Nucleus accumbens (tissue), 56 donors: ENCODE data around the gene KCNQ1OT1.

Experiments
- DNase-seq, 56 donors: peaks; one replicate each; lab custom pipeline; 2025; lab: John Stamatoyannopoulos, UW

Gene KCNQ1OT1

GRCh38 chr11:2689651-2690575 is 9.9 kb downstream of the KCNQ1OT1 start:
- no peak for DNase-seq

- no peak for DNase-seq
Observed at GRCh38 chr11:2688381-2689231, 11.2 kb downstream of the KCNQ1OT1 start.

GRCh38 chr11:2687782-2688191 is 12.0 kb downstream of the KCNQ1OT1 start:
- no peak for DNase-seq

GRCh38 chr11:2687223-2687530 is 12.6 kb downstream of the KCNQ1OT1 start:
- no peak for DNase-seq

- DNase-seq = no peak
Observed at GRCh38 chr11:2686360-2687222, 13.2 kb downstream of the KCNQ1OT1 start.

- DNase-seq = no peak
Observed at GRCh38 chr11:2685566-2686359, 14.0 kb downstream of the KCNQ1OT1 start.

GRCh38 chr11:2685051-2685450 is 14.7 kb downstream of the KCNQ1OT1 start:
- DNase-seq = no peak

GRCh38 chr11:2684581-2684980 is 15.2 kb downstream of the KCNQ1OT1 start:
- no peak for DNase-seq

- no peak for DNase-seq
Observed at GRCh38 chr11:2683806-2684205, 16.0 kb downstream of the KCNQ1OT1 start.

GRCh38 chr11:2681408-2682145 is 18.2 kb downstream of the KCNQ1OT1 start:
- DNase-seq = no peak

GRCh38 chr11:2679011-2679676 is 20.6 kb downstream of the KCNQ1OT1 start:
- no peak for DNase-seq

GRCh38 chr11:2678396-2678795 is 21.4 kb downstream of the KCNQ1OT1 start:
- no peak for DNase-seq

GRCh38 chr11:2677127-2677526 is 22.7 kb downstream of the KCNQ1OT1 start:
- no peak for DNase-seq

- peak in 14 of 56 donors; percentile 8 to 42 (median 26) for DNase-seq
Observed at GRCh38 chr11:2675540-2675939, 24.3 kb downstream of the KCNQ1OT1 start.

GRCh38 chr11:2674658-2675131 is 25.1 kb downstream of the KCNQ1OT1 start:
- peak in 26 of 56 donors; percentile 16 to 61 (median 36) for DNase-seq

- DNase-seq = no peak
Observed at GRCh38 chr11:2673871-2674471, 25.8 kb downstream of the KCNQ1OT1 start.

- DNase-seq = no peak
Observed at GRCh38 chr11:2673250-2673610, 26.6 kb downstream of the KCNQ1OT1 start.
